Right ventricle myocardium inferior (tissue), 1 donor: ENCODE results near the gene HECTD4. TPM values are rescaled to one million over a fixed set of nuclear protein-coding genes. Genes with fewer than 3 reads are reported as not detected.
"Not testable (repeated sequence)": the region's sequence is repeated elsewhere in the genome, so short reads cannot be mapped to it uniquely, and the experiment has no call there.

Experiments used
- ATAC-seq: fragments of 200-7000 bp; cut with Tn5 transposase; one replicate; pipeline ENCODE4 v1.9.1; 2020; ENCODE audit warnings: mild to moderate bottlenecking, moderate library complexity
- DNase-seq: peaks from one replicate; pipeline ENCODE4 v3.0.0; 2021; ENCODE audit errors: missing footprints
- intact Hi-C: fragments of 100-400 bp; cut with DNase I; formaldehyde crosslinking; loops from one replicate; pipeline ENCODE4 v1.11.0; 2022
- total RNA-seq: library from RNA; stranded (reverse); fragmentation: NEBNext Ultra II Directional; extraction: Animal tissue kit (Norgen Biotek cat#: 25700); gene quantifications from one replicate; pipeline ENCODE4 v1.2.1, GENCODE V29; 2021
- donor health status: DM: no; HTN: yes; CAD: no; lungs with severe emphysema.

HECTD4 gene
- total RNA-seq, 1 donor from 2014 or later = 22.6 TPM

DNA sequence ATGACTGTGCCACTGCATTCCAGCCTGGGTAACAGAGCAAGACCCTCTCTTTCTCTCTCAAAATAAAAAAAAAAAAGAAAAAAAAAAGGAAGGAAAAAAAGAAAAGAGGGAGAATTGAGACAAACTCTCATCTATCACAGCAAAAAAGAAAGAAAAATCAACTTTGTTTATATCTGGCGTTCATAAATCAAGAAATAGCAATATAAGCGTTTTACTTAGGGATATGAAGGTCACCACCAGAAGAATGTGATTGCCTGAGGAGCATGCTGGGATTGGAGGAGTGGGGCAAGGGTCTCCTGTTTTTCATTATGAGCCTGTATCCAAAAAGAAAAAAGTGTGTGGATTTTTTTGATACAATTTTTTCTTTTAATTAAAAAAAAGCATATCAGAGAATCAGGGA is 78.4 kb downstream of the HECTD4 start:
- intact Hi-C loops = no loop called here
- DNase-seq (no peak), ATAC-seq (no peak)

DNA sequence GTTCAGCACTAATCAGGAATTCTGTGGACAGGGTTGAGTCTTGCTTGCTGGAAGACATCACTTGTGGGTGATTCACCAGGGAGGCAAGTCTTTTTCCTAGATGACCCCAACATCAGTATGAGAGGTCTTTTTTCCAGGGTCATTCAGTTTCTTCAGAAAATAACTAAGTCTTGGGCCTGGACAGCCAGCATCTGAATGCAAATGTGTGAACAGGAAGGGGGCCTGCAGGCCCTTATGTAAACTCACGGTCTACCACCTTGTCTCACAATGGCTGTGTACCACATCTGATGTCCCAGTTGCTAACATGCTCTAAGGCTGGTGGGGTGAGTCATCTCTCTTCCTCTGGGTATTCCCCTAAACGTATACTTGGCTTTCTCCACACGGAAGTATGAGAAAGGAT is 79.2 kb downstream of the HECTD4 start:
- DNase-seq (no peak), ATAC-seq (no peak)
- intact Hi-C loops = no loop called here

DNA sequence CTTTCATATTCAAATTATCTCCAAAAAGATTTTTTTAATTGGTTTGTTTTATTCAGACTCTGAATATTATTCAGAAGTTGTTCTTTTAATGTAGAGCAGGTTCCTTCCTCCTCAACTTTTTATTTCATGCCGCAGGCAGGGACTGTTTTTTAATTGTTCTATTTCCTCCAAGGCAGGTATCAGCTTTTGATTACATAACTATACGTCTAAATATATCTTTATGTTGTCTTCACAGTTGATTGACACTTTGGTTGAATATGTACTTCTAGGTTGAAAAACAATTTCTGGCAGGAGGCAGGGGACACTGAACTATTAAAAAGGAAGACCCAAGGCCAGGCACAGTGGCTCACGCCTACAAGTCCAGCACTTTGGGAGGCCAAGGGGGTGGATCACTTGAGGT is 82.5 kb downstream of the HECTD4 start:
- intact Hi-C loops = no loop called here

DNA sequence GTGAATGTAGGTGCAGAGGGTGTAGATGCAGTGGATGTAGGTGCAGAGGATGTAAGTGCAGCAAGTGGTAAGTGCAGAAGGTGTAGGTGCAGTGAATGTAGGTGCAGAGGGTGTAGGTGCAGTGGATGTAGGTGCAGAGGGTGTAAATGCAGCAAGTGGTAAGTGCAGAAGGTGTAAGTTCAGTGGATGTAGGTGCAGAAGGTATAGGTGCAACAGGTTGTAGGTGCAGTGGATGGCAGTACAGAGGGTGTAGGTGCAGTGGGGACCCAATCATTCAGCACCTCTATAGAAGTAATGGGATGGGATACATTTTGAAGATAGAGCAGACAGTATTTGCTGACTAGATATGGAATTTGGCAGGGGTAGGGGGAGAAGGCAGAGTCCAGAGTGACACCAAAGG is 85.0 kb downstream of the HECTD4 start:
- DNase-seq (no peak), ATAC-seq (no peak)
- intact Hi-C loops = no loop called here

More for the DNA sequence above, 82.5 kb downstream of the HECTD4 start:
- no peak for ATAC-seq
- DNase-seq = no peak

DNA sequence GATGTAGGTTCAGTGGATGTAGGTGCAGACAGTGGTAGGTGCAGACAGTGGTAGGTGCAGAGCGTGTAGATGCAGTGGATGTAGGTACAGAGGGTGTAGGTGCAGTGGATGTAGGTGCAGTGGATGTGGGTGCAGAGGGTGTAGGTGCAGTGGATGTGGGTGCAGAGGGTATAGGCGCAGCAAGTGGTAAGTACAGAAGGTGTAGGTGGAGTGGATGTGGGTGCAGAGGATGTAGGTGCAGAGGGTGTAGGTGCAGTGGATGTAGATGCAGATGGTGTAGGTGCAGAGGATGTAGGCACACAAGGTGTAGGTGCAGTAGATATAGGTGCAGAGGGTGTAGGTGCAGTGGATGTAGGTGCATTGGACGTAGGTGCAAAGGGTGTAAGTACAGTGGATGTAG is 86.0 kb downstream of the HECTD4 start:
- no peak for DNase-seq
- intact Hi-C loops = no loop called here
- no peak for ATAC-seq

DNA sequence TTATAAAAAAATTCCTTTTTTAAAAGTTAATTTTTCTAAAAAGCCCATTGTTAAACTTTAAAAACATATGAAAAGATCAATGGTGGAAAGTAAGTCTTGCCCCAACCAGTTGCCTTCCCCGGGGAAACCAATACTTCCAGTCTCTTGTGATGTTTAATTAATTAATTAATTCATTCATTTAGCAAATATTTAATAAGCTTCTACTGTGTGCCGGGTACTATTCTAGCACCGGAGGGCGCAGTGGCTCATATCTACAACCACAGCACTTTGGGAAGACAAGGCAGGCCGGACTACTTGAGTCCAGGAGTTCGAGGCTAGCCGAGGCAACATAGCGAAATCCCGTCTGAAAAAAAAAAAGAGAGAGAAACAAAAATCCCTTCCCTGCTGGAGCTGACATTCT is 87.4 kb downstream of the HECTD4 start:
- intact Hi-C loops = no loop called here
- ATAC-seq = no peak
- DNase-seq = no peak

DNA sequence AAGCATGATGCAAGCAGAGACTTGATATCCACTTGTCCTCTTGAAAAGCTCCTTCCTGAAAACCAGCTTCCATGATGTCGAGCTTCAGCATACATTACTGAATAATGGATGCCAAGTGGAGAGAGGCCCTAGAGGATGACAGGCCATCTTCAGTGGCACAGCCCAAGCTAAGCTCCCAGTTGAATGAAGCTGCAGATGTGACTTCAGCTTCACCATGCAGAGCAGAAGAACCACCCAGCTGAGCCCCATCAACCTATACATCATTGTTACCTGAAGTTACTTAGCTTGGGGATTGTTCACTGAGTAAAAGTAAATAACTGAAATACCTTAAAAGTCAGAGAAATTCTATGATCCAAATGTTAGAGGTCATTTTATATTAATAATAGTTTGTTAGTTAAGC is 93.6 kb downstream of the HECTD4 start:
- intact Hi-C loops = loop anchor here (10.0 kb wide), 1 partner anchor 96 kb away; the partner anchor contains the start of gene HECTD4
- ATAC-seq = no peak

DNA sequence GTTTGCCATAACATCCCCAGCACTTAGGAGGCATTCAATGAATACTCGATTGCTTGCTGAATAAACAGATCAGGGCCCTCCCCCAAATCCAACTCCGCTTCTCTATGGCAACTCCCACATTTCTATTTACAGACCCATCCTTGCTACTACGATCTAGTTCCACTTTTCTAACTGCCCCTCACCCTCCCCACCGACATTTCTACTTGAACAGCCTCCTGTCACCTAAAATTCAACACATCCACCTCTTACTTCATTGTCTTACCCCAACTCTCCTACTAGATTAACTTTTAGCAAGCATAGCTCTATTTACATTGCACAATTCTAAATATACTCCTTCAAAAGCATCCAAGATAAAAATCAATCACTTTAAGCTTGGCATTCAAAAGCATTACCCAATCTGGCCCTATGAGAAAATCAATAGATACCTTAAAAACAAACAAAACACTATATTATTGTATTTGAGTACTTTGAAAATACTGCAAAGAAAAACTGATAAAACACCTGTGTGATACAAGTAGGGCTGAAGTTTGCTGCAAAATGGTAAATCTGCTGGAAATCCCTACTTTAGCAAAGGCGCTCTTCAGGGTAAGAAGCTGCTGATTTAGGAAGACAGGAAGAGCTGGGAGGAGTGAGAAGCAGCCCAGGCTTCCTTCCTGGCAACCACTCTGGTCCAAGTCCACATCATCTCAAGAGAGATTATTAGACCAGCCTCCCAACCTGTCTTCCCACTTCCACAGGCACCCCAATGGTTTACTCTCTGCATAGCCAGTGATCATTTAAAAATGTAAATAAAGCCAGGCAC is 96.4 kb downstream of the HECTD4 start:
- intact Hi-C loops = loop anchor here (10.0 kb wide), 1 partner anchor 99 kb away; the partner anchor contains the start of gene HECTD4
- ATAC-seq = no peak
- DNase-seq = no peak

More for the DNA sequence above, 93.6 kb downstream of the HECTD4 start:
- DNase-seq = no peak

DNA sequence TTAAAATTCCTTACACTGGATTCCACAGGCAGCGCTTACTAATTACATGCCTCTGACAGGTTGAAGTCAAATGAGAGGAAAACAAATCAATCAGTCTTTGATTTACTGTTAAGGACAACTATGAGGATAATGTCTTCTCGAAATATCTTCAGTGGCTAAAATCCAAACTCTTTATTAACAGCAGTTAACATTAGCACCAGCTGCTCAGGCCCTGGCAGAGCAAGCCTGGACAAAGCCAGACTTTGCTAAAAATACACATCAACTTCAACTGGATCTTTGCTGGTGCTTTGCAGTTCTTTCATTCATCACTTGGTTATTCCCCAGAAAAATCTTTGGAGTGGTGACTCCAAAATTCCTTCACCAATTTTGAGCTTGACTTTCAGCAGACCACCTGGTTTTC is 98.7 kb downstream of the HECTD4 start:
- ATAC-seq (peak; percentile 70), DNase-seq (no peak)
- intact Hi-C loops = loop anchor here (10.0 kb wide), 1 partner anchor 101 kb away; the partner anchor contains the start of gene HECTD4

DNA sequence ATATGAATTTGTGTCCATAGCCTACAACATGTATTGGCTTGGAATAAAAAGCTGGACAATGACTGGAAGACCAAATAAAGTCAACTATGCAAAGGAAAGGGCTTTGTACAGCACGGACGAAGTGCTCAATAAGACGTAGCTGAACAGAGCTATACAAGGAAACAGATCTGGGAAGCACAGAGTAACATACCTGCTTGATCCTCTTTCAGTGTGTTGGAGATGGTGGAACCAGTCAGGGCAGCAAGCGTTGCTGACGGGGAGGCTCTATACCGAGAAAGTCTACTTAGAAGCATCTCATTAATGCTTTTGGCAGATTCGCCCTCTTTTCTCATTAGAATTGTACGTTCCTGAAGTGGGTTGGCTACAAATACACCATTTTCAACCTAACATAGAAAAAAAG is 99.3 kb downstream of the HECTD4 start:
- DNase-seq (no peak), ATAC-seq (no peak)
- intact Hi-C loops = loop anchor here (10.0 kb wide), 1 partner anchor 102 kb away; the partner anchor contains the start of gene HECTD4

DNA sequence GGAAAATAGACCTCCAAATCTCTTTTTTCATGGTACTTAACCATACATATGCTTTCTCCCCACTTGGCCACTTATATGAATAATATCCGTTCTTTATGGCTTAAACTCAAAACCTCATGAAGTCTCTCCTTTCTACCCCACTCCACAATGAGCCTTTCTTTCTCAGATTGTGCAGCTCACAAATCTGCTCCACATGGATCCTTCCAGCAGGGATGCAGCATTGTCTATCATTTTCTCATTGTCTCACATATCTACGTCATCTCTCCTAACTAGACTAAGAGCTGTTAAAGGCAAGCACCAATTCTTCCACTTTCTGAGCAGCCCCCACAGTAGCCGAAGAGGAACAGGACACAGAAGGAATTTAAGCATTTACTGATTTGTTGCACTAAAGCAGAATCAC is 106.4 kb downstream of the HECTD4 start:
- intact Hi-C loops = no loop called here
- DNase-seq (no peak), ATAC-seq (no peak)

DNA sequence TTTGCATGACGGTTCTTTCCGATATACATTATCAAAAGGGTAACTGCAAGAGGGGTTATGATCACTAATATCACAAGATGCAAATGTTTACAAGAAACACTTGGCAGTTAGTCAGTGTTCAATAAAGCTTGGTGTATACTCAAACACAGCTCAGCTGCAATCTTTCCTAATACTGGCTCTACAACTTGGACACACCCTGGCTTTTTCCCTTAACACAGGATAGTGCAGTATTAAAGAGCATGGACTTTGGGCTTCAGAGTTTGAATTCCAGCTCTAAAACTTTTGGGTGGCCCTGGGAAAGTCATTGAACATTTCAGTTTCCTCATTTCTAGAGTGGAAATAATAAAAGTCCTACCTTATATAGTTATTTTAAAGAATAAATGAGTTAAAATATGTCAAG is 107.0 kb downstream of the HECTD4 start:
- ATAC-seq (no peak), DNase-seq (no peak)
- intact Hi-C loops = no loop called here

DNA sequence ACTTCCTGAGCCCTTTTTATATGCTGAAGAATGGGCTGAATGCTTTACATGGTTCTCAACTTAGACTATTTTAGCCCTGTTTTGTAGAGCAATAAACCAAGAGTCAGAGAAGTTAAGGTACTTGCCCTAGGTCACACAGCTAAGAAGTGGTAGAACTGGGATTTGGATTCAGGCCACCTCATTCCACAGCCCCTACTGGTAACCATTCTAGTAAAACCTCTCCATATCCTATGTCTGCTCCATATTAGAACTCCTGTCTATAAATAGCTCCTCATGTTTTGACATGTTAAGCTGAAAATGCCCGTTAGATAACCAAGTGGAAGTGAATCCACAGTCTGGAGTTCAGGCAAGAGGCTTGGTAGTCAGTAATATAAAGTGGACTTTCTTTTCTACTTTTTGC is 111.6 kb downstream of the HECTD4 start:
- no peak for DNase-seq
- no peak for ATAC-seq
- intact Hi-C loops = no loop called here

DNA sequence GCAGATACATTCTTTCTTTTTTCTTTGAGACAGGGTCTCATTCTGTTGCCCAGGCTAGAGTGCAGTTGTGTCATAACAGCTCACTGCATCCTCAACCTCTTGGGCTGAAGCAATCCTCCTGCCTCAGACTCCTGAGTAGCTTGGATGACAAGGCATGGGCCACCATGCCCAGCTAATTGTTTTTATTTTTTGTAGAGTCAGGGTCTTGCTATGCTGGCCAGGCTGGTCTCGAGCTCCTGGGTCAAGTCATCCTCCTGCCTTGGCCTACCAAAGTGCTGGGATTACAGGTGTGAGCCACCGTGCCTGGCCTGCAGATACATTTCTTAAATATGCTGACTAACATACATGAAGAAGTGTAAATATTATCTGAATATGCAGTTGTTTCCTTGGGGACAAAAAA is 115.8 kb downstream of the HECTD4 start:
- no peak for DNase-seq
- intact Hi-C loops = no loop called here
- ATAC-seq = no peak

DNA sequence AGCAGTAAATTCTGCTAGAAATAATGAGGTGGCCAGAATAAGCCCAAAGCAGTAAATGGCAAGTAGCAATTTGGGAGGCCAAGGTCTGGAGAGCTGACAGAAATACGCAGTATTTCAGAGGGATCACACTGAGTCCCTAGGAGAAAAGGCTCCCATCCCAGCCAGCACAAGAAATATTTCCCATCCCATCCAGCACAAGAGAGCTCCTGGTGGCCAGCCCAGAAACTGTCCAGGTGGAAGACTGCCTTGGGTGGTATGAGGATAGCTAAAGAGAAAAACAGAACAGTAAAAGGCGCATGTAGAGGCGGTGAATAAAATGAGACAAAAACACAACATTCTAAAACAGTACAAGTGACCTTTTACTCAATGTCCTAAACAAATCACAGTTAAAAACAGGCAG is 120.7 kb downstream of the HECTD4 start:
- DNase-seq = no peak
- no peak for ATAC-seq
- intact Hi-C loops = no loop called here

DNA sequence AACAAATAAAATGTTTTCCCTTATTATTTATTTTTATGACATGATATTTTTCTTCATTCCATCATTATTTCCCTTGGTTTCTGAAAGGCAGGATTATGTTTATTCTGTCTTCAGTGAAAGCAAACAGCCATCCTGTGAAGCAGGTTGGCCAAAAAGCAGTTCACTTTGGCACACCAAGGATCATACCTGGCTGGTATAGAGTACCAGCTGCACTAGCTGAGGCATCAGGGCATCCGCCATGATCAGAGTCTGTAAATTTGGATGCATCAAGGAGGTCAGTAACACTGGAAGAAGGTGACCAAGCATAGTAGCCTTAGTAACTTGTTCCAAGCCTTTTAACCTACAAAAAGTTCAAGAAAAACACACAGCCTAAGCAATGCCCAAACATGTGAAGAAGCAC is 123.3 kb downstream of the HECTD4 start:
- intact Hi-C loops = no loop called here
- DNase-seq (no peak), ATAC-seq (no peak)

DNA sequence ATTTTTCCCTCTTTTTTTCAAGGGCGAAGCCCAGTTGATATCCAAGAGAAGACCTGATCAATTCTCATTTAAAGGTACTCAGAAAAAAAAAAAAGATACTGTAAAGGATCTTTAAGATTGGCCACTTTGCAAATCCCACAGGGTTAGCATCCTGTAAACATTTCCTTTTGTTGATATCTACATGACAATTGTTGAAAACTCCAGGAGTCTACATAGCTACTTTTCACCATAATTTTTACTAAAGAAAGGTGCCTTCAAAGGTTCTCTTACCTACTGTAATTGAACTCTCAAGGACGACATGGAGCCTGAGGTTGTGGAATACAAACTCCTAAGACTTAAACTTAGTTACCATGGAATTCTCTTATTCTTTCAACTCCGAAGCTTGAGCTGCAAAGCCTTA is 125.5 kb downstream of the HECTD4 start:
- DNase-seq = no peak
- intact Hi-C loops = no loop called here

DNA sequence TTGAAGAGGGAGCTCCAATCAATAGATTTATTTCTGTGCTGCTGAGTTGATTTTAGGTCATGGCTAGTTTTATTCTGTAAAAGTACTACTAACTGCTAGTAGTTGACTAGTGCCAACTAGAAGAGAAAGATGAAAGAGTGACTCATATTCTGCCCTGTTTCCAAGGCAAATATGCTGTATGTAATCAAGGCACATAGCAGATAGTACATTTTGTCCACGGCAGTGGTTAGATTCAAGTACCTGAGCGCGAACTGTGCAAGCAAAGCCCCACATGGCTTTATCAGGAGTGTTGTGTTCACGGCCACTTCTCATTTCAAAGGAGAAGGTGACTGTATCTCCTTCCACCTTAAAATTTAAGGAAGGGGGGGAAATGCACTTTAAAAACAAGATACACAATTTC is 130.0 kb downstream of the HECTD4 start:
- intact Hi-C loops = no loop called here
- DNase-seq = no peak
- ATAC-seq = no peak

More for the DNA sequence above, 125.5 kb downstream of the HECTD4 start:
- ATAC-seq = no peak

DNA sequence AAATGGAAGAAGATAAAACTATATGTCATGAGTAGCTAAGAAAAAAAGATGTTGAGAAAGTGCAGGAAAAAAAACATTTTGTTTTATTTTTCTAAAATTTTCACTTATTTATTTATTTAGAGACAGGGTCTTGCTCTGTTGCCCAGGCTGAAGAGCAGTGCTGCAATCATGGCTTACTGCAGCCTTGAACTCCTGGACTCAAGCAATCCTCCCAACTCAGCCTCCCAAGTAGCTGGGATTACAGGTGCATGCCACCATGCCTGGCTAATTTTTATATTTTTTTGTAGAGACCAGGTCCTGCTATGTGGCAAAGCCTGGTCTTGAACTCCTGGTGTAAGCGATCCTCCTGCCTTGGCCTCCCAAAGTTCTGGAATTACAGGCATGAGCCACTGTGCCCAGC is 137.3 kb downstream of the HECTD4 start:
- not testable (repeated sequence) for ATAC-seq

DNA sequence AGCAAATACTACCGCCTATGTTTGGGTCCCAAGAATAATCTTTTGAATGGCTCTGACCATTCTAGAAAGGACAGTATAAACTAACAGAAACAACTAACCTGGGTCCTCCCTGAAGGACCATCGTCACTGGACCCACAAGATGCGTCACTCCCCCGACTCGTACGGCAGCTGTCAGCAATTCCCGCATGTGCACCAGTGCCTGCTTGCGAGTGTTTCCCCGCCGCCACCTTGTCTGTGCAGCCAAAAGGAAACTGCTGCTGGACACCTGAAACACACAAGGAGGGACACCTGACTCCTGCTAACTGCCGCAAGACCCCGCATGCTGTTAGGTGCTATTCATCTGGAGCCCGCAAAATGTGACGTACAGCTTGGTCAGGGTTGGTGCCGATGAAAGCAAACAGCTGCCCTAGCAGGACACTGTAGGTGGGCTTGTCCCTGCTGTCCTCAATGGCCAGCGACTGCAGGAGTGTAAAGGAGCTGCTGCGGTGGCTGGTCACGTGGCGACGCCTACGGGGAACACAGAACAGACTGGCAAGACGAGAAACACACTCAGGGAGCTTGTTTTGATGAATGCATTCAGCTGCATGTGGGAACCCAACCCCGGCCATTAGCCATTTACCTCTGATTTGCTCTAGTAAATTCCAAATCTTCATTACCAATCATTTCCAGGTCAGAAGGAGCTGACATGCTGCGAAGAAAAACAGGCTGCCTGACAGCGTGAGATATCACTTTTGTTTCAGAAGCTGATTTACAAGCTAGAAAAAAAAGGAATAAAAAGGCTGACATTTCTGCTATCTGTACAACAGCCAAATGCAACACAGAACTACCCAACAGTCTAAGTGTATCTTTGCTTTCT is 138.7 kb downstream of the HECTD4 start:
- intact Hi-C loops = no loop called here
- DNase-seq = no peak
- no peak for ATAC-seq

More for the DNA sequence above, 137.3 kb downstream of the HECTD4 start:
- intact Hi-C loops, DNase-seq: not testable (repeated sequence)
